H1 (cell line): Measurements from ENCODE around the gene OXSM. TPM values are rescaled to one million over a fixed set of nuclear protein-coding genes. Genes with fewer than 3 reads are reported as not detected.

Experiments used
- CTCF ChIA-PET: fragments of 300-600 bp; sonication (Branson Sonifier 250); formaldehyde crosslinking; loops from one replicate; lab custom pipeline; 2021; ENCODE audit not compliant: partially characterized antibody; lab: Charles Lee
- POLR2A ChIA-PET: fragments of 300-600 bp; sonication (Branson Sonifier 250); formaldehyde crosslinking; loops from one replicate; lab custom pipeline; 2021; ENCODE audit warnings: inconsistent platforms; ENCODE audit not compliant: partially characterized antibody; lab: Charles Lee
- DNase-seq, 2 experiments: peaks; one replicate each; pipeline versions ENCODE4 v3.0.0 to v3.0.0-alpha.2; 2010 to 2022; ENCODE audit warnings: low spot score in 2 of 2, low read depth in 1 of 2, mixed read lengths in 1 of 2
- FAIRE-seq: peaks from 2 replicates; lab custom pipeline; 2011; peaks lifted over from hg19 to GRCh38; lab: Jason Lieb, UNC
- H2AFZ ChIP-seq: 2 replicates; pipeline ENCODE4 v1.8.1; 2012; ENCODE audit warnings: low read length, inconsistent platforms
- H2AK5ac ChIP-seq: 2 replicates; pipeline ENCODE4 v1.6.1; 2013; ENCODE audit warnings: low read depth, low read length
- H2BK120ac ChIP-seq: replicated peaks from 2 replicates; pipeline ENCODE3; 2013; ENCODE audit warnings: low read depth, low read length, inconsistent platforms
- H2BK12ac ChIP-seq: 2 replicates; pipeline ENCODE4 v1.6.1; 2013; ENCODE audit warnings: low read depth, low read length
- H2BK15ac ChIP-seq: 2 replicates; pipeline ENCODE4 v1.6.1; 2013; ENCODE audit warnings: low read length
- H2BK20ac ChIP-seq: 2 replicates; pipeline ENCODE4 v1.6.1; 2013; ENCODE audit warnings: low read length
- H2BK5ac ChIP-seq: 2 replicates; pipeline ENCODE4 v1.6.1; 2013; ENCODE audit warnings: low read depth, low read length
- H3K14ac ChIP-seq: 2 replicates; pipeline ENCODE4 v1.6.1; 2013; ENCODE audit warnings: inconsistent platforms; ENCODE audit not compliant: insufficient read length
- H3K18ac ChIP-seq: 2 replicates; pipeline ENCODE4 v1.6.1; 2013; ENCODE audit warnings: low read length; ENCODE audit errors: extremely low read depth
- H3K23ac ChIP-seq: 2 replicates; pipeline ENCODE4 v1.6.1; 2013; ENCODE audit warnings: inconsistent platforms; ENCODE audit not compliant: insufficient read length
- H3K23me2 ChIP-seq: 2 replicates; pipeline ENCODE4 v1.6.1; 2013; ENCODE audit warnings: low read depth, low read length
- H3K27ac ChIP-seq: 2 replicates; pipeline ENCODE4 v1.6.1; 2011; ENCODE audit warnings: low read depth, low read length, inconsistent platforms
- H3K27me3 ChIP-seq, 4 experiments: replicated peaks in 1 of 4; 1 replicate in 1 of 4; 2 replicates in 3 of 4; pipeline versions ENCODE4 v1.6.1 to v1.8.1; 2011 to 2013; ENCODE audit warnings: low read length in 3 of 4, mild to moderate bottlenecking in 3 of 4, inconsistent platforms in 2 of 4, mixed read lengths in 2 of 4, moderate library complexity in 1 of 4; ENCODE audit not compliant: control insufficient read depth in 3 of 4, insufficient read depth in 3 of 4; ENCODE audit errors: extremely low read depth in 1 of 4
- H3K36me3 ChIP-seq, 4 experiments: 2 replicates each; pipeline versions ENCODE4 v1.6.1 to v1.8.1; 2011 to 2013; ENCODE audit warnings: mild to moderate bottlenecking in 4 of 4, low read length in 3 of 4, moderate library complexity in 2 of 4, control low read depth in 1 of 4, inconsistent platforms in 1 of 4; ENCODE audit not compliant: insufficient read depth in 4 of 4, control insufficient read depth in 2 of 4
- H3K4ac ChIP-seq: replicated peaks from 2 replicates; pipeline ENCODE3; 2013; ENCODE audit warnings: low read length, low read depth, mixed read lengths, inconsistent platforms; ENCODE audit not compliant: insufficient read length
- H3K4me1 ChIP-seq, 4 experiments: replicated peaks in 1 of 4; 1 replicate in 1 of 4; 2 replicates in 3 of 4; pipeline versions ENCODE4 v1.6.1 to v1.8.1; 2011 to 2013; ENCODE audit warnings: low read length in 3 of 4, inconsistent platforms in 2 of 4, mixed read lengths in 1 of 4; ENCODE audit not compliant: insufficient read depth in 4 of 4, control insufficient read depth in 3 of 4
- H3K4me2 ChIP-seq, 2 experiments: 2 replicates each; pipeline versions ENCODE4 v1.6.1 to v1.8.1; 2011 to 2013; ENCODE audit warnings: low read depth in 2 of 2, low read length in 2 of 2, control low read depth in 1 of 2, inconsistent platforms in 1 of 2, mild to moderate bottlenecking in 1 of 2; ENCODE audit not compliant: insufficient read depth in 1 of 2
- H3K4me3 ChIP-seq, 4 experiments: fragments of 200-600, 300-600 bp in 1 of 4; sonication (generic), shearing (Covaris generic), sonication (Bioruptor Twin) in 1 of 4; 2 replicates each; pipeline versions ENCODE4 v1.5.1 to v1.8.1; 2011 to 2016; ENCODE audit warnings: low read length in 4 of 4, low read depth in 3 of 4, control low read depth in 2 of 4, inconsistent platforms in 2 of 4, mild to moderate bottlenecking in 2 of 4, mixed read lengths in 1 of 4, moderate library complexity in 1 of 4; ENCODE audit not compliant: insufficient read depth in 2 of 4; ENCODE audit errors: extremely low read depth in 1 of 4
- H3K56ac ChIP-seq: replicated peaks from 2 replicates; pipeline ENCODE3; 2013; ENCODE audit warnings: low read depth, mild to moderate bottlenecking, mixed read lengths, low read length, inconsistent platforms; ENCODE audit not compliant: insufficient read length
- H3K79me1 ChIP-seq: 2 replicates; pipeline ENCODE4 v1.6.1; 2013; ENCODE audit warnings: low read depth, low read length, control low read depth
- H3K79me2 ChIP-seq, 2 experiments: 2 replicates each; pipeline versions ENCODE4 v1.6.1 to v1.8.1; 2012 to 2013; ENCODE audit warnings: low read length in 2 of 2, mild to moderate bottlenecking in 2 of 2, inconsistent platforms in 1 of 2; ENCODE audit not compliant: insufficient read depth in 2 of 2, control insufficient read depth in 1 of 2
- H3K9ac ChIP-seq, 4 experiments: replicated peaks in 1 of 4; 1 replicate in 1 of 4; 2 replicates in 3 of 4; pipeline versions ENCODE4 v1.6.1 to v1.8.1; 2011 to 2013; ENCODE audit warnings: low read depth in 3 of 4, low read length in 3 of 4, control low read depth in 2 of 4, mild to moderate bottlenecking in 2 of 4, moderate library complexity in 2 of 4, inconsistent platforms in 1 of 4; ENCODE audit errors: extremely low read depth in 1 of 4
- H3K9me3 ChIP-seq, 2 experiments: 2 replicates each; pipeline versions ENCODE4 v1.6.1 to v1.8.1; 2012 to 2013; ENCODE audit warnings: mild to moderate bottlenecking in 2 of 2, moderate library complexity in 2 of 2, control low read depth in 1 of 2, inconsistent platforms in 1 of 2, low read depth in 1 of 2, low read length in 1 of 2, mixed read lengths in 1 of 2; ENCODE audit not compliant: insufficient read depth in 2 of 2
- H4K20me1 ChIP-seq, 2 experiments: replicated peaks in 1 of 2; 2 replicates each; pipeline versions ENCODE3 to v1.8.1; 2011 to 2013; ENCODE audit warnings: inconsistent platforms in 2 of 2, low read length in 2 of 2, mild to moderate bottlenecking in 1 of 2; ENCODE audit not compliant: insufficient read depth in 2 of 2, control insufficient read depth in 1 of 2
- H4K5ac ChIP-seq: 2 replicates; pipeline ENCODE4 v1.6.1; 2013; ENCODE audit warnings: low read length, low read depth, mixed read lengths, inconsistent platforms; ENCODE audit not compliant: insufficient read length
- H4K8ac ChIP-seq: 2 replicates; pipeline ENCODE4 v1.8.0; 2013; ENCODE audit warnings: mild to moderate bottlenecking, moderate library complexity, low read length, inconsistent platforms; ENCODE audit not compliant: insufficient read depth; ENCODE audit errors: extremely low read depth
- H4K91ac ChIP-seq: replicated peaks from 2 replicates; pipeline ENCODE3; 2013; ENCODE audit warnings: low read length, mixed read lengths, inconsistent platforms; ENCODE audit not compliant: insufficient read length
- ASH2L ChIP-seq: fragments of 200-600, 300-600 bp; sonication (generic); IDR thresholded peaks from one replicate; pipeline ENCODE4 v1.7.1; 2017; ENCODE audit warnings: low read length
- KDM1A ChIP-seq: fragments of 200-600, 300-600 bp; sonication (generic); IDR thresholded peaks from 2 replicates; pipeline ENCODE4 v1.7.1; 2016; ENCODE audit warnings: mild to moderate bottlenecking, low read length, borderline replicate concordance
- KDM4A ChIP-seq: IDR thresholded peaks from one replicate; pipeline ENCODE4 v1.7.1; 2012; ENCODE audit warnings: low read depth, mild to moderate bottlenecking, moderate library complexity, low read length, inconsistent platforms; ENCODE audit not compliant: severe bottlenecking
- MAFK ChIP-seq: IDR thresholded peaks from 2 replicates; pipeline ENCODE4 v1.6.1; 2012; ENCODE audit warnings: low read depth, mild to moderate bottlenecking, improper control_type of control experiment, low read length
- SIX5 ChIP-seq: IDR thresholded peaks from 2 replicates; pipeline ENCODE4 v1.6.1; 2011; ENCODE audit warnings: mild to moderate bottlenecking, low read depth, low read length
- TAF7 ChIP-seq: optimal IDR thresholded peaks from 2 replicates; pipeline ENCODE3; 2011; ENCODE audit warnings: low read depth, mild to moderate bottlenecking, inconsistent platforms, low read length, moderate library complexity, borderline replicate concordance
- TCF12 ChIP-seq: IDR thresholded peaks from 2 replicates; pipeline ENCODE4 v1.6.1; 2011; ENCODE audit warnings: low read depth, mild to moderate bottlenecking, low read length
- WGBS, 2 experiments: shearing (Covaris generic) in 1 of 2; methylation state at CpG; one replicate each; pipeline versions ENCODE4 v1.1.6 to v1.1.7; 2013 to 2015; ENCODE audit warnings: low lambda C conversion rate in 2 of 2, mixed read lengths in 2 of 2, inconsistent platforms in 1 of 2, low coverage in 1 of 2, missing lambda C conversion rate in 1 of 2; ENCODE audit not compliant: insufficient replicate concordance in 2 of 2, insufficient coverage in 1 of 2, insufficient read length in 1 of 2; ENCODE audit errors: extremely low coverage in 1 of 2, missing lambda C conversion rate in 1 of 2; 5-methylcytosine and 5-hydroxymethylcytosine counted together
- polyA plus RNA-seq, 7 experiments: library from polyadenylated mRNA; depleted of rRNA in 3 of 7; stranded (reverse) in 5 of 7; unstranded in 2 of 7; fragments of >200 nt in 5 of 7; fragments of 200-250 nt in 2 of 7; gene quantifications; 1 replicate in 5 of 7; 2 replicates in 1 of 7; 4 replicates in 1 of 7; pipeline versions ENCODE4 v1.2.1 to v1.2.3, GENCODE V29; 2011 to 2013; ENCODE audit warnings: missing spikeins in 2 of 7, mixed read lengths in 2 of 7
- total RNA-seq: library from RNA; stranded (reverse); fragmentation: NEBNext Ultra II Directional; extraction: Animal tissue kit (Norgen Biotek cat#: 25700); gene quantifications from 2 replicates; pipeline ENCODE4 v1.2.1, GENCODE V29; 2021

OXSM gene
- total and polyA plus RNA-seq, 2 of the 8 experiments (the other 6 are each of a cell fraction or from before 2014, with no cell fraction given) = 1.3 to 2.2 TPM

DNA sequence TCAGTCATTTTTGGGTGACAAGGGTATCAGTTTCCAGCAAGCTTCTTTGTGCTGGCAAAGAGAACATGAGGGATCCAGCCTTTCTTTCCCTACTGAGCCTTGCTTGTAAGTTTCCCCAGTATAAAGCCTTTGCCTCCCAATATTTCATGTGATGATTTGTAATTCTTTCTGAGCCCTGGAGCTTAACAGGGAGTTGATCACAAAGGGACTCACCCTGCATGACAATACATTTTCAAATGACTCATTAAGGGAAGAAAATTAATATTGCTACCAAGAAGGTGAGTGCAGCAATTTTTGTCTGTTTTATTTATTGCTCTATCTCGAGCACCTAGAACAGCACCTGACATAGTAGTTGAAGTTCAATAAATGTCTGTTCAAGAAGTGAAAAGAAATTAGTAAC lies 27.7 kb downstream of the OXSM start:
- FAIRE-seq = no peak
- Histone ChIP-seq H3K27me3 (no peaks in the 10 kb centered on the region), H3K27ac (no peak overlapping the region), H3K23ac (no peak overlapping the region), H2BK120ac (no peak overlapping the region), H3K9ac (no peak overlapping the region), H4K5ac (no peak overlapping the region), H3K36me3 (no peaks in the 10 kb centered on the region), H2AFZ (no peak overlapping the region), H4K8ac (no peak overlapping the region), H3K4me3 (no peak overlapping the region), H3K79me1 (no peaks in the 10 kb centered on the region), H3K4me2 (no peak overlapping the region), H3K18ac (no peak overlapping the region), H3K14ac (no peak overlapping the region), H3K56ac (no peak overlapping the region), H3K4me1 (peaks cover 0 to 9% (median 4%) of the 10 kb centered on the region in 4 experiments; a peak in 4 of 7 replicates), H2BK20ac (no peak overlapping the region), H3K4ac (no peak overlapping the region), H2BK5ac (no peak overlapping the region), H2BK15ac (no peak overlapping the region), H2BK12ac (no peak overlapping the region), H2AK5ac (no peak overlapping the region), H4K20me1 (no peaks in the 10 kb centered on the region), H3K23me2 (no peaks in the 10 kb centered on the region), H4K91ac (no peak overlapping the region), H3K9me3 (0 out of 4 replicates have a peak, but pooled peaks cover 0 to 2% of the 10 kb centered on the region in 2 experiments), H3K79me2 (no peaks in the 10 kb centered on the region)
- ChIA-PET CTCF (no interaction called here), POLR2A (no interaction called here)
- TF ChIP-seq KDM4A (no peak), MAFK (no peak), TAF7 (no peak), SIX5 (no peak), ASH2L (no peak), KDM1A (no peak), TCF12 (no peak)
- no peak for DNase-seq
- 89% methylated on average over 1 of the region's 1 CpG; no CpG with 5 or more reads in 1 of the 2 experiments for WGBS, 2 experiments
